Embryonic facial prominence (tissue), 1 donor: Measurements from ENCODE around the gene KRT79.

ENCODE experiments used
- DNase-seq: peaks from one replicate; pipeline ENCODE4 v3.0.0-alpha.2; 2016; ENCODE audit errors: extremely low spot score

Gene KRT79

GRCh38 chr12:52791271-52792184, 42.6 kb downstream of the KRT79 start:
- DNase-seq, result no peak

GRCh38 chr12:52790427-52791270, 43.5 kb downstream of the KRT79 start:
- DNase-seq, result no peak

GRCh38 chr12:52789637-52790426, 44.3 kb downstream of the KRT79 start:
- no peak for DNase-seq

- no peak for DNase-seq
These were observed 45.1 kb downstream of the KRT79 start for GRCh38 chr12:52788876-52789636.

GRCh38 chr12:52788192-52788875, 45.8 kb downstream of the KRT79 start:
- DNase-seq, result no peak

GRCh38 chr12:52787324-52788191, 46.6 kb downstream of the KRT79 start:
- DNase-seq, result no peak

GRCh38 chr12:52784909-52785308, 49.2 kb downstream of the KRT79 start:
- no peak for DNase-seq

- DNase-seq, result no peak
These were observed 50.4 kb downstream of the KRT79 start for GRCh38 chr12:52783563-52784316.

GRCh38 chr12:52782502-52782901, 51.6 kb downstream of the KRT79 start:
- DNase-seq, result no peak

- no peak for DNase-seq
These were observed 52.6 kb downstream of the KRT79 start for GRCh38 chr12:52781399-52782082.

- DNase-seq, result no peak
These were observed 54.2 kb downstream of the KRT79 start for GRCh38 chr12:52779914-52780313.

GRCh38 chr12:52778833-52779232, 55.3 kb downstream of the KRT79 start:
- no peak for DNase-seq

GRCh38 chr12:52777566-52777965, 56.5 kb downstream of the KRT79 start:
- no peak for DNase-seq

- DNase-seq, result no peak
These were observed 57.2 kb downstream of the KRT79 start, which contains the start of gene KRT76 for GRCh38 chr12:52776913-52777395. KRT76 (minus strand) TSS chr12:52777345; CDS start chr12:52777291, 54 bp downstream.

- no peak for DNase-seq
These were observed 57.7 kb downstream of the KRT79 start for GRCh38 chr12:52776435-52776834.

GRCh38 chr12:52774629-52775250, 59.4 kb downstream of the KRT79 start:
- no peak for DNase-seq

GRCh38 chr12:52772772-52773171, 61.3 kb downstream of the KRT79 start:
- no peak for DNase-seq
